SK-N-SH (cell line): ENCODE data around the gene ZNF791. TPM values are rescaled to one million over a fixed set of nuclear protein-coding genes. Genes with fewer than 3 reads are reported as not detected.

Experiments
- CTCF ChIA-PET: fragments of 300-600, 350-600 bp; formaldehyde crosslinking; extraction: SDS; loops from one replicate; lab custom pipeline; 2021; lab: Yijun Ruan, JAX
- POLR2A ChIA-PET: fragments of 350-600 bp; sonication (Branson Sonifier 250); formaldehyde crosslinking; extraction: SDS; loops from one replicate; lab custom pipeline; 2020; ENCODE audit warnings: antibody characterized with exemption, inconsistent platforms; lab: Yijun Ruan, JAX
- DNase-seq: peaks from one replicate; pipeline ENCODE4 v3.0.0; 2012
- H2AFZ ChIP-seq: fragments of 200-600 bp; sonication (generic); 2 replicates; pipeline ENCODE4 v1.8.1; 2016; ENCODE audit warnings: antibody characterized with exemption, mild to moderate bottlenecking, low read depth
- H3F3A ChIP-seq: fragments of 200-600 bp; sonication (generic); replicated peaks from 2 replicates; pipeline ENCODE3; 2016; ENCODE audit warnings: antibody characterized with exemption, mild to moderate bottlenecking; ENCODE audit not compliant: insufficient read depth
- H3K27ac ChIP-seq, 2 experiments: fragments of 200-500 bp in 1 of 2; fragments of 200-600 bp in 1 of 2; sonication (Bioruptor generic) in 1 of 2; sonication (generic), shearing (Covaris generic) in 1 of 2; 2 replicates each; pipeline versions ENCODE4 v1.5.1 to v1.6.1; 2014 to 2016; ENCODE audit warnings: low read depth in 2 of 2, inconsistent platforms in 1 of 2, low read length in 1 of 2, mild to moderate bottlenecking in 1 of 2, mixed read lengths in 1 of 2
- H3K27me3 ChIP-seq: fragments of 200-600 bp; sonication (generic), shearing (Covaris generic); 2 replicates; pipeline ENCODE4 v1.6.1; 2016; ENCODE audit warnings: mixed run types; ENCODE audit not compliant: insufficient read depth
- H3K36me3 ChIP-seq, 2 experiments: fragments of 200-500 bp in 1 of 2; fragments of 200-600 bp in 1 of 2; sonication (Bioruptor generic) in 1 of 2; sonication (generic) in 1 of 2; replicated peaks in 1 of 2; 2 replicates each; pipeline versions ENCODE3 to v1.5.1; 2014 to 2016; ENCODE audit warnings: low read length in 1 of 2, mild to moderate bottlenecking in 1 of 2; ENCODE audit not compliant: insufficient read depth in 2 of 2, control insufficient read depth in 1 of 2
- H3K4me1 ChIP-seq, 2 experiments: fragments of 200-500 bp in 1 of 2; fragments of 200-600 bp in 1 of 2; sonication (Bioruptor generic) in 1 of 2; sonication (generic), shearing (Covaris generic) in 1 of 2; 2 replicates each; pipeline versions ENCODE4 v1.5.1 to v1.6.1; 2014 to 2016; ENCODE audit warnings: low read depth in 1 of 2, low read length in 1 of 2, mixed run types in 1 of 2; ENCODE audit not compliant: insufficient read depth in 2 of 2, control insufficient read depth in 1 of 2
- H3K4me2 ChIP-seq: fragments of 200-600 bp; sonication (generic), shearing (Covaris generic); 2 replicates; pipeline ENCODE4 v1.6.1; 2017; ENCODE audit warnings: mixed run types
- H3K4me3 ChIP-seq, 2 experiments: fragments of 200-500 bp in 1 of 2; fragments of 200-600 bp in 1 of 2; sonication (Bioruptor generic) in 1 of 2; sonication (generic), shearing (Covaris generic) in 1 of 2; 2 replicates each; pipeline versions ENCODE4 v1.5.1 to v1.8.1; 2014 to 2016; ENCODE audit warnings: low read depth in 2 of 2, inconsistent platforms in 1 of 2, low read length in 1 of 2, mild to moderate bottlenecking in 1 of 2, mixed read lengths in 1 of 2, moderate library complexity in 1 of 2
- H3K79me2 ChIP-seq: fragments of 200-600 bp; sonication (generic); 2 replicates; pipeline ENCODE4 v1.8.1; 2017; ENCODE audit warnings: mild to moderate bottlenecking; ENCODE audit not compliant: insufficient read depth
- H3K9ac ChIP-seq: fragments of 200-600 bp; sonication (generic); 2 replicates; pipeline ENCODE4 v1.6.1; 2017; ENCODE audit warnings: mixed run types
- H3K9me2 ChIP-seq: fragments of 200-600 bp; sonication (generic); 2 replicates; pipeline ENCODE4 v1.6.1; 2017; ENCODE audit warnings: mixed run types
- H3K9me3 ChIP-seq: fragments of 200-600 bp; sonication (generic); 2 replicates; pipeline ENCODE4 v1.6.1; 2017; ENCODE audit warnings: mixed run types, mild to moderate bottlenecking, moderate library complexity
- H4K20me1 ChIP-seq: fragments of 200-600 bp; sonication (generic); 2 replicates; pipeline ENCODE4 v1.6.1; 2017; ENCODE audit warnings: mild to moderate bottlenecking, mixed run types; ENCODE audit not compliant: insufficient read depth
- CHD2 ChIP-seq: fragments of 150-350 bp; IDR thresholded peaks from 2 replicates; pipeline ENCODE4 v1.6.1; 2018; ENCODE audit warnings: low read length; ENCODE audit not compliant: partially characterized antibody
- ELF1 ChIP-seq: IDR thresholded peaks from 2 replicates; pipeline ENCODE4 v1.4.0; 2012
- FOSL2 ChIP-seq: IDR thresholded peaks from 2 replicates; pipeline ENCODE4 v1.4.0; 2012; ENCODE audit warnings: low read depth, mild to moderate bottlenecking, moderate library complexity, borderline replicate concordance
- FOXJ3 ChIP-seq: sonication (generic); formaldehyde crosslinking; IDR thresholded peaks from 2 replicates; pipeline ENCODE4 v1.5.1; 2020; ENCODE audit warnings: mild to moderate bottlenecking, missing genetic modification reagents
- GATA2 ChIP-seq: sonication (generic); formaldehyde crosslinking; IDR thresholded peaks from 2 replicates; pipeline ENCODE4 v1.5.0; 2020; ENCODE audit warnings: mild to moderate bottlenecking, missing genetic modification reagents
- IRF3 ChIP-seq: fragments of 150-350 bp; IDR thresholded peaks from 2 replicates; pipeline ENCODE4 v1.6.1; 2016; ENCODE audit warnings: mild to moderate bottlenecking, low read depth, low read length
- MAX ChIP-seq: IDR thresholded peaks from 2 replicates; pipeline ENCODE4 v1.4.0; 2012; ENCODE audit warnings: low read depth
- MEF2A ChIP-seq: IDR thresholded peaks from 2 replicates; pipeline ENCODE4 v1.4.0; 2012; ENCODE audit warnings: low read depth, borderline replicate concordance
- NRF1 ChIP-seq: IDR thresholded peaks from 2 replicates; pipeline ENCODE4 v1.6.1; 2012; ENCODE audit warnings: low read depth, mild to moderate bottlenecking, low read length
- POLR2AphosphoS5 ChIP-seq: IDR thresholded peaks from 2 replicates; pipeline ENCODE4 v1.6.1; 2012; ENCODE audit warnings: low read depth, low read length
- RAD21 ChIP-seq: IDR thresholded peaks from 2 replicates; pipeline ENCODE4 v1.6.1; 2012; ENCODE audit warnings: mild to moderate bottlenecking, low read length
- RCOR1 ChIP-seq: fragments of 150-350 bp; IDR thresholded peaks from 2 replicates; pipeline ENCODE4 v1.6.1; 2017; ENCODE audit warnings: antibody characterized with exemption, low read length
- RXRA ChIP-seq: IDR thresholded peaks from 2 replicates; pipeline ENCODE4 v1.4.0; 2012; ENCODE audit warnings: low read depth, mild to moderate bottlenecking, borderline replicate concordance
- SIN3A ChIP-seq: IDR thresholded peaks from 2 replicates; pipeline ENCODE4 v1.6.1; 2012; ENCODE audit warnings: low read depth, mild to moderate bottlenecking, low read length, moderate library complexity, borderline replicate concordance
- SMC3 ChIP-seq: IDR thresholded peaks from 2 replicates; pipeline ENCODE4 v1.6.1; 2012; ENCODE audit warnings: low read depth, low read length, improper control_type of control experiment
- USF2 ChIP-seq: fragments of 150-350 bp; IDR thresholded peaks from 2 replicates; pipeline ENCODE4 v1.6.1; 2017; ENCODE audit warnings: antibody characterized with exemption, low read length, low read depth, borderline replicate concordance
- YY1 ChIP-seq: IDR thresholded peaks from 2 replicates; pipeline ENCODE4 v1.4.0; 2012; ENCODE audit warnings: low read depth, mild to moderate bottlenecking
- WGBS: methylation state at CpG from one replicate; pipeline ENCODE4 v1.1.6; 2017; ENCODE audit warnings: low lambda C conversion rate; 5-methylcytosine and 5-hydroxymethylcytosine counted together
- polyA plus RNA-seq, 3 experiments: library from polyadenylated mRNA; depleted of rRNA; stranded (reverse); fragments of >200 nt; gene quantifications; 2 replicates each; pipeline ENCODE4 v1.2.3, GENCODE V29; 2012
- TF ChIP-seq, protein P1 (sequence below): fragments of 200-600 bp; sonication (generic); IDR thresholded peaks from 2 replicates; pipeline ENCODE4 v1.6.1; 2017; ENCODE audit warnings: antibody characterized with exemption, mild to moderate bottlenecking, moderate library complexity
- TF ChIP-seq, protein P2 (sequence below): IDR thresholded peaks from 2 replicates; pipeline ENCODE4; 2012
- TF ChIP-seq, protein P3 (sequence below): IDR thresholded peaks from 2 replicates; pipeline ENCODE4 v1.6.1; 2012; ENCODE audit warnings: mild to moderate bottlenecking, low read depth, low read length, moderate library complexity
- TF ChIP-seq, protein P4 (sequence below): IDR thresholded peaks from 2 replicates; pipeline ENCODE4 v1.4.0; 2012; ENCODE audit warnings: low read depth, borderline replicate concordance

Gene ZNF791
- polyA plus RNA-seq, 1 of the 3 experiments (the other 2 are of a cell fraction), result 8.9 TPM

GRCh38 chr19:12564016-12564664 is 46.6 kb upstream of the ZNF791 start:
- CTCF ChIA-PET, result interaction anchor here (0.6 to 3.3 kb wide), 24 partner anchors 10 to 156 kb away, joined by 3 to 17 read pairs (median 4); partner anchors contain the start of genes MAN2B1, WDR83, ZNF490 and ZNF564
- H2AFZ ChIP-seq, result peak overlapping the region; percentile 83
- 17% methylated on average over 19 of the region's 19 CpGs for WGBS
- TF ChIP-seq RCOR1, result no peak
- TF ChIP-seq, protein P1, sequence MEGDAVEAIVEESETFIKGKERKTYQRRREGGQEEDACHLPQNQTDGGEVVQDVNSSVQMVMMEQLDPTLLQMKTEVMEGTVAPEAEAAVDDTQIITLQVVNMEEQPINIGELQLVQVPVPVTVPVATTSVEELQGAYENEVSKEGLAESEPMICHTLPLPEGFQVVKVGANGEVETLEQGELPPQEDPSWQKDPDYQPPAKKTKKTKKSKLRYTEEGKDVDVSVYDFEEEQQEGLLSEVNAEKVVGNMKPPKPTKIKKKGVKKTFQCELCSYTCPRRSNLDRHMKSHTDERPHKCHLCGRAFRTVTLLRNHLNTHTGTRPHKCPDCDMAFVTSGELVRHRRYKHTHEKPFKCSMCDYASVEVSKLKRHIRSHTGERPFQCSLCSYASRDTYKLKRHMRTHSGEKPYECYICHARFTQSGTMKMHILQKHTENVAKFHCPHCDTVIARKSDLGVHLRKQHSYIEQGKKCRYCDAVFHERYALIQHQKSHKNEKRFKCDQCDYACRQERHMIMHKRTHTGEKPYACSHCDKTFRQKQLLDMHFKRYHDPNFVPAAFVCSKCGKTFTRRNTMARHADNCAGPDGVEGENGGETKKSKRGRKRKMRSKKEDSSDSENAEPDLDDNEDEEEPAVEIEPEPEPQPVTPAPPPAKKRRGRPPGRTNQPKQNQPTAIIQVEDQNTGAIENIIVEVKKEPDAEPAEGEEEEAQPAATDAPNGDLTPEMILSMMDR, result peak; percentile 96
- no peak for TF ChIP-seq MEF2A
- no peak for TF ChIP-seq CHD2
- no peak for TF ChIP-seq FOXJ3 (CRISPR knock-in tag)
- no peak for TF ChIP-seq POLR2AphosphoS5
- TF ChIP-seq RXRA, result no peak
- no peak for TF ChIP-seq USF2
- TF ChIP-seq YY1, result no peak
- TF ChIP-seq SMC3, result peak; percentile 66
- TF ChIP-seq ELF1, result no peak
- TF ChIP-seq IRF3, result no peak
- TF ChIP-seq, protein P2, sequence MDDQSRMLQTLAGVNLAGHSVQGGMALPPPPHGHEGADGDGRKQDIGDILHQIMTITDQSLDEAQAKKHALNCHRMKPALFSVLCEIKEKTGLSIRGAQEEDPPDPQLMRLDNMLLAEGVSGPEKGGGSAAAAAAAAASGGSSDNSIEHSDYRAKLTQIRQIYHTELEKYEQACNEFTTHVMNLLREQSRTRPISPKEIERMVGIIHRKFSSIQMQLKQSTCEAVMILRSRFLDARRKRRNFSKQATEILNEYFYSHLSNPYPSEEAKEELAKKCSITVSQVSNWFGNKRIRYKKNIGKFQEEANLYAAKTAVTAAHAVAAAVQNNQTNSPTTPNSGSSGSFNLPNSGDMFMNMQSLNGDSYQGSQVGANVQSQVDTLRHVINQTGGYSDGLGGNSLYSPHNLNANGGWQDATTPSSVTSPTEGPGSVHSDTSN, result no peak
- no peak for TF ChIP-seq SIN3A
- TF ChIP-seq, protein P3, sequence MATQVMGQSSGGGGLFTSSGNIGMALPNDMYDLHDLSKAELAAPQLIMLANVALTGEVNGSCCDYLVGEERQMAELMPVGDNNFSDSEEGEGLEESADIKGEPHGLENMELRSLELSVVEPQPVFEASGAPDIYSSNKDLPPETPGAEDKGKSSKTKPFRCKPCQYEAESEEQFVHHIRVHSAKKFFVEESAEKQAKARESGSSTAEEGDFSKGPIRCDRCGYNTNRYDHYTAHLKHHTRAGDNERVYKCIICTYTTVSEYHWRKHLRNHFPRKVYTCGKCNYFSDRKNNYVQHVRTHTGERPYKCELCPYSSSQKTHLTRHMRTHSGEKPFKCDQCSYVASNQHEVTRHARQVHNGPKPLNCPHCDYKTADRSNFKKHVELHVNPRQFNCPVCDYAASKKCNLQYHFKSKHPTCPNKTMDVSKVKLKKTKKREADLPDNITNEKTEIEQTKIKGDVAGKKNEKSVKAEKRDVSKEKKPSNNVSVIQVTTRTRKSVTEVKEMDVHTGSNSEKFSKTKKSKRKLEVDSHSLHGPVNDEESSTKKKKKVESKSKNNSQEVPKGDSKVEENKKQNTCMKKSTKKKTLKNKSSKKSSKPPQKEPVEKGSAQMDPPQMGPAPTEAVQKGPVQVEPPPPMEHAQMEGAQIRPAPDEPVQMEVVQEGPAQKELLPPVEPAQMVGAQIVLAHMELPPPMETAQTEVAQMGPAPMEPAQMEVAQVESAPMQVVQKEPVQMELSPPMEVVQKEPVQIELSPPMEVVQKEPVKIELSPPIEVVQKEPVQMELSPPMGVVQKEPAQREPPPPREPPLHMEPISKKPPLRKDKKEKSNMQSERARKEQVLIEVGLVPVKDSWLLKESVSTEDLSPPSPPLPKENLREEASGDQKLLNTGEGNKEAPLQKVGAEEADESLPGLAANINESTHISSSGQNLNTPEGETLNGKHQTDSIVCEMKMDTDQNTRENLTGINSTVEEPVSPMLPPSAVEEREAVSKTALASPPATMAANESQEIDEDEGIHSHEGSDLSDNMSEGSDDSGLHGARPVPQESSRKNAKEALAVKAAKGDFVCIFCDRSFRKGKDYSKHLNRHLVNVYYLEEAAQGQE, result no peak
- TF ChIP-seq MAX, result 0 out of 2 replicates have a peak, but pooled peaks have one; percentile 23
- no peak for TF ChIP-seq FOSL2
- no peak for TF ChIP-seq NRF1
- TF ChIP-seq RAD21, result peak; percentile 90
- no peak for TF ChIP-seq GATA2 (CRISPR knock-in tag)
- TF ChIP-seq, protein P4, sequence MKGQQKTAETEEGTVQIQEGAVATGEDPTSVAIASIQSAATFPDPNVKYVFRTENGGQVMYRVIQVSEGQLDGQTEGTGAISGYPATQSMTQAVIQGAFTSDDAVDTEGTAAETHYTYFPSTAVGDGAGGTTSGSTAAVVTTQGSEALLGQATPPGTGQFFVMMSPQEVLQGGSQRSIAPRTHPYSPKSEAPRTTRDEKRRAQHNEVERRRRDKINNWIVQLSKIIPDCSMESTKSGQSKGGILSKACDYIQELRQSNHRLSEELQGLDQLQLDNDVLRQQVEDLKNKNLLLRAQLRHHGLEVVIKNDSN, result no peak

More at GRCh38 chr19:12564016-12564664, 46.6 kb upstream of the ZNF791 start:
- no peaks in the 10 kb centered on the region for H3K9me3 ChIP-seq
- POLR2A ChIA-PET, result interaction anchor here (1.2 kb wide), 1 partner anchor 108 kb away, joined by 3 read pairs; no protein-coding TSS in a partner anchor
- no peak overlapping the region for H3K27ac ChIP-seq
- H3K4me2 ChIP-seq, result peak overlapping the region; percentile 58; the same call in 1 of the 2 replicates
- H3K27me3 ChIP-seq, result no peaks in the 10 kb centered on the region
- no peak overlapping the region for H3K9ac ChIP-seq
- no peaks in the 10 kb centered on the region for H4K20me1 ChIP-seq
- DNase-seq, result peak; percentile 90
- no peaks in the 10 kb centered on the region for H3K79me2 ChIP-seq
- H3K36me3 ChIP-seq, result no peaks in the 10 kb centered on the region
- no peaks in the 10 kb centered on the region for H3F3A ChIP-seq
- H3K9me2 ChIP-seq, result no peaks in the 10 kb centered on the region
- peak overlapping the region; percentile 9 to 36; a peak in 2 of 4 replicates for H3K4me3 ChIP-seq
- peaks cover 0 to 3% of the 10 kb centered on the region in 2 experiments; a peak in 1 of 4 replicates for H3K4me1 ChIP-seq
